HG02852 (cell line): ENCODE data around the gene GNS.
"Not testable (repeated sequence)": the region's sequence is repeated elsewhere in the genome, so short reads cannot be mapped to it uniquely, and the experiment has no call there.

Experiments
- ATAC-seq: cut with Tn5 transposase; IDR thresholded peaks from one replicate; pipeline ENCODE4 v1.9.1; 2021; ENCODE audit warnings: mild to moderate bottlenecking, moderate library complexity; ENCODE audit not compliant: unreplicated experiment

Gene GNS

DNA sequence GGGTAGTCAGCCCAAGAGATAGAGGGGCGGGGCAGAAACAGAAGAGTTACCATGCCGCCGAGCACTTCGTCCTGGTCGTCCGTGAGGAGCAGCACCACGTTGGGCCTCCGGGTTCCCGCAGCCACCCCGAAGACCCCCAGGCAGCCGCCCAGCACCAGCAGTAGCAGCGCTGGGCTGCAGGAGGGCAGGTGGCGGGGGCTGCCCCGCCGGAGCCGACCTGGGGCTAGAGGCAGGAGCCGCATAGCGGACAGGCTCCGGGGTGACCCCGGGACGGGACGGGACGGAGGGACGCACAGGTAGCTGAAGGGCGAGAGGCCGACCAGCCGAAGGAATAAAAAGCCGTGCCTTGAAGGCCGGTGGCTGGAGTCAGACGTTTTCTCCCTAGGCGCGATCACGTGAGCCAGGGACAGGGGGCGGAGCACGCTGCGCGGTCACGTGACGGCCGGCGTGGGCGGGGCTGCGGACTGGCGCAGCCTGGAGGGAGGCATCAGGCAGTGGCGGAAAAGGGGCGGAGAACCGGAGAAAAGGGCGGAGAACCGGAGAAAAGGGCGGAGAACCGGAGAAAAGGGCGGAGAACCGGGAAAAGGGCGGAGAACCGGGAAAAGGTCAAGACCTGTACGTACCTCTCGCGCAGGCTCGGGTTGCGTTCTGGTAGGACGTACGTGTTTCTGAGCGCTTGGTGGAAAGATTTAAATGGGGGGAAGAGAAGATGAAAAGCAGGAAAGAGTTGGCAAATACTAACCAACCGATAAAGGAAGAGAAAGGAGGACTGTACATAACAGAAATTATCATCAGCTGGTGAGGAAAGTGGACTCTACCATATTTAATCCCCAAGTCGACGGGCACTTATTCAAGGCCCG is at the start of gene GNS:
GNS (minus strand) TSS at position 372 of the 860 bp plus-strand sequence; CDS start at position 242, 130 bp downstream.
- peak; percentile 76 for ATAC-seq

GRCh38 chr12:64808110-64808509 is 48.9 kb upstream of the GNS start:
- ATAC-seq: no peak

- ATAC-seq: no peak
These were observed 47.6 kb upstream of the GNS start for GRCh38 chr12:64806593-64807460.

DNA sequence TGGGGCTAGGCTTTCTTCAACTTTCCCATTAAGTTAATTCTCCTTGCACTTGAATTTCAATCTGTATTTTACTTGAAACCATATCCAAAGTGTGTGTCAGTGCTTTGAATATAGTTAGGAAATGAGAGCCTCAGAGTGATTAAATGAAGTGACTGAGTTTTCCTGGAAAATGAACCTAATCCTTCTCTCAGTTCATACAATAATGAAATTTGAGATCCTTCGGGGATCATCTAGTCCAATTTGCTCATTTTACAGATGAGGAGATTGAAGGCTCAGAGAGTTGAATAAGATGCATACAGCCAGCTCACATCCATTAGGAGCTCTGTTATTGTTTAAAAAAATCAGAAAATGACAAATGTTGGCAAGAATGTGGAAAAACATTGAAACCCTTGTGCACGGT is 47.0 kb upstream of the GNS start:
- ATAC-seq: no peak

DNA sequence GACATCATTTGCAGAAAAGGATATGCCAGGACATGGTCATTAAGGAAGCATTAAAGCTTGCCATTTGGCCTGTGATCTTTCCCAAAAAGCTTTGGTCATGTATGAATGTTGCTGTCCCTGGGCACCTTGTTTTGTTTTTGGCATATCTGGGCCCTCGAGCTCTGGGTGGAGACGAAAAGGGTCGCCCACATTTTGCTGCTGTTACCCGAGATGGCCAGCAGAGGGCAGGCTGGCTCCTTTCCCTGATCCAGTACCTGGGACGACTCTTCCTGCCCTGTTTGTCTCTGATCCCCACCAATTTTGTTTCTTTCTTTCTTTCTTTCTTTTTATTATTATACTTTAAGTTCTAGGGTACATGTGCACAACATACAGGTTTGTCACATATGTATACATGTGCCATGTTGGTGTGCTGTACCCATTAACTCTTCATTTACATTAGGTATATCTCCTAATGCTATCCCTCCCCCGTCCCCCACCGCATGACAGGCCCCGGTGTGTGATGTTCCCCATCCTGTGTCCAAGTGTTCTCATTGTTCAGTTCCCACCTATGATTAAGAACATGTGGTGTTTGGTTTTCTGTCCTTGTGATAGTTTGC is 43.1 kb upstream of the GNS start:
- ATAC-seq: not testable (repeated sequence)

- ATAC-seq: no peak
These were observed 42.2 kb upstream of the GNS start for GRCh38 chr12:64801381-64801780.

GRCh38 chr12:64800640-64801039 is 41.4 kb upstream of the GNS start:
- ATAC-seq: peak; percentile 64

GRCh38 chr12:64798165-64798564 is 39.0 kb upstream of the GNS start:
- no peak for ATAC-seq

GRCh38 chr12:64797156-64797555 is 38.0 kb upstream of the GNS start:
- no peak for ATAC-seq

- peak; percentile 71 for ATAC-seq
These were observed 37.1 kb upstream of the GNS start for GRCh38 chr12:64796205-64796845.

DNA sequence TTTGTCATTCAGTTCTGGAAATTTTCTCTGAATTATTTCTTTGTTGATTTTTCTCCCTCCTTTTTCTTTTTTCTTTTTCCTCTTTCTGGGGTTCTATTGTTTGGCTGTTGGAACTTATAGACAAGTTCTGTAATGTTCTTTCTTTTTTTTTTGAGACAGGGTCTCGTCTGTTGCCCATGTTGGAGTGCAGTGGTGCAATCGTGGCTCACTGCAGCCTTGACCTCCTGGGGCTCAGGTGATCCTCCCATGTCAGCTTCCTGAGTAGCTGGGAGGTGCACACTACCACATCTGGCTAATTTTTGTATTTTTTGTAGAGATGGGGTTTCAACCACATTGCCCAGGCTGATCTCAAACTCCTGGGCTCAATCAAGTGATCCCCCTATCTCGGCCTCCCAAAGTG is 35.1 kb upstream of the GNS start:
- ATAC-seq: no peak

- no peak for ATAC-seq
These were observed 34.4 kb upstream of the GNS start for GRCh38 chr12:64793610-64794009.

DNA sequence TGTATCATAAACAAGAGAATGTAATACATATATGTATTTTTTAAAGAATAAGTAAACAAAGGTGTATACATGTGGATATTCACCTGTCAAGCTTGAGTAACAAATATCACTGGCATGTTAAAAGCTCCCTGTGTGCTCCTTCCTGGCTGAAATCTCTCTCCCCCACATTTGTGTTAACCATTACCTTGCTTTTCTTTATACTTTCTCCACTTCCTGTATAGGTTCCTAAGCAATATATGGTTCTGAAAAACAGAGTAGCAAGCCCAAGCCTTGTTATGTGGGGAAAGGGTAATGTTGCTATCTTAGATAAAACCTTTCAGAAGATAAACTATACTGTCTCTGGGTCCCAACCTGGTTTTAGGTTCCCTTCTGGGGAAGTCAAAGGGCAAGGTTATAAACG is 32.9 kb upstream of the GNS start:
- ATAC-seq: no peak

DNA sequence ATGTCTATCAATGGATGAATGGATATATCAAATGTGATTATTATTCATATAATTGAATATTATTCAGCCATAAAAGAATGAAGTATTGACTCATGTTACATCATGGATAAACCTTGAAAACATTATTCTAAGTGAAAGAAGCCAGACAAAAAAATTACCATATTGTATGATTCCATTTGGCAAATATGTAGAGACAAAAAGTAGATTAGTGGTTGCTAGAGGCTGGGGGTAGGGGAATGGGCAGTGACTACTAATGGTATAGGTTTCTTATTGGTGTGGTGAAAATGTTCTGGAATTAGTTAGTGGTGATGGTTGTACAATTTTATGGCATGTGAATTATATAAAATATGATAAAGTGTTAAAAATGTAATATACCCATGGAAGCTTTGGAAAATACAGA is 31.8 kb upstream of the GNS start:
- ATAC-seq: no peak

DNA sequence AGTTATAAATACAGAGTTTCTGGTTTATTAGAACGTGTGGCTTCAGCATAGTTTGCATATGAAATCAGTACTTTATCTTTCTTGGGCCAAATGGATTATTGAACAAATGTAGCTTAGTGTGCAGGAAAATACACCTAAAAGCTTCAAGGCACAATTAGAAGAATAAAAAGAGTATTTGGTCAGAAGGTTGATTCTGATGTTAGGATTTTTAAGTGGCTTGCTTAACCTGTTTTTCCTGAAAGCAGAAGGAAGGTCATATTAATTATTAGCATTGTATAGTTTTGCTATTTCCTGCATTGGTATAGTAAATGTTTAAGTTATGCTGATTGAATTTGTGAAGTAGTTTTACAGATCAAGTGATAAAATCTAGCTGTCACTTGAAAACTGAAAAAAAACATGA is 31.0 kb upstream of the GNS start:
- ATAC-seq: no peak

GRCh38 chr12:64785838-64786237 is 26.6 kb upstream of the GNS start:
- no peak for ATAC-seq

GRCh38 chr12:64782191-64782876 is 23.1 kb upstream of the GNS start:
- ATAC-seq: no peak

- ATAC-seq: peak; percentile 17
These were observed 22.3 kb upstream of the GNS start for GRCh38 chr12:64781280-64782190.

GRCh38 chr12:64780531-64781279 is 21.5 kb upstream of the GNS start:
- peak; percentile 59 for ATAC-seq
